GM12865 (cell line): ENCODE results near the gene IGFL4.

Experiments used
- DNase-seq: peaks from one replicate; pipeline ENCODE4 v3.0.0; 2010; ENCODE audit warnings: low read depth
- H3K4me3 ChIP-seq: 2 replicates; pipeline ENCODE4 v1.5.1; 2011; ENCODE audit warnings: mild to moderate bottlenecking, low read depth, low read length, control low read depth
- TF ChIP-seq, protein P1 (sequence below): IDR thresholded peaks from 2 replicates; pipeline ENCODE4 v1.5.1; 2011; ENCODE audit warnings: low read length, control low read depth, low read depth, inconsistent platforms; ENCODE audit not compliant: insufficient read depth; ENCODE audit errors: missing control alignments

The IGFL4 gene

DNA sequence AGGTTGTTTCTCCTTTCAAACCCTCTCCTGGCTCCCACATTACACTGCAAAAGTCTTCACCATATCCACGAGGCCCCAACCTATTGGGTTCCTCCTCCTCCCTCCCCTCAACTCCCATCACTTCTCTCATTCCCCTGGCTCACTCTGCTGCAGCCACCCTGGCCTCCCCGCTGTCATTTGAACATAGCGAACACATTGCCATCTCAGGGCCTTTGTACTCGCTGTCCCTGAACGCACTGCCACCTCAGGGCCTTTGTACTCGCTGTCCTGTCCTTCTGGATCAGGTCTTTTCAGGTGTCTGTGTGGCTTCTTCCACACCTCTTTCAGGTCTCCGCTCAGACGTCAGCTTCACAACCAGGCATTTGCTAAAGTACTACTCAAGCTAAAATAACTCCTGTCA lies 43.9 kb downstream of the IGFL4 start:
- DNase-seq = no peak
- TF ChIP-seq, protein P1, sequence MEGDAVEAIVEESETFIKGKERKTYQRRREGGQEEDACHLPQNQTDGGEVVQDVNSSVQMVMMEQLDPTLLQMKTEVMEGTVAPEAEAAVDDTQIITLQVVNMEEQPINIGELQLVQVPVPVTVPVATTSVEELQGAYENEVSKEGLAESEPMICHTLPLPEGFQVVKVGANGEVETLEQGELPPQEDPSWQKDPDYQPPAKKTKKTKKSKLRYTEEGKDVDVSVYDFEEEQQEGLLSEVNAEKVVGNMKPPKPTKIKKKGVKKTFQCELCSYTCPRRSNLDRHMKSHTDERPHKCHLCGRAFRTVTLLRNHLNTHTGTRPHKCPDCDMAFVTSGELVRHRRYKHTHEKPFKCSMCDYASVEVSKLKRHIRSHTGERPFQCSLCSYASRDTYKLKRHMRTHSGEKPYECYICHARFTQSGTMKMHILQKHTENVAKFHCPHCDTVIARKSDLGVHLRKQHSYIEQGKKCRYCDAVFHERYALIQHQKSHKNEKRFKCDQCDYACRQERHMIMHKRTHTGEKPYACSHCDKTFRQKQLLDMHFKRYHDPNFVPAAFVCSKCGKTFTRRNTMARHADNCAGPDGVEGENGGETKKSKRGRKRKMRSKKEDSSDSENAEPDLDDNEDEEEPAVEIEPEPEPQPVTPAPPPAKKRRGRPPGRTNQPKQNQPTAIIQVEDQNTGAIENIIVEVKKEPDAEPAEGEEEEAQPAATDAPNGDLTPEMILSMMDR = no peak
- H3K4me3 ChIP-seq = no peak overlapping the region

DNA sequence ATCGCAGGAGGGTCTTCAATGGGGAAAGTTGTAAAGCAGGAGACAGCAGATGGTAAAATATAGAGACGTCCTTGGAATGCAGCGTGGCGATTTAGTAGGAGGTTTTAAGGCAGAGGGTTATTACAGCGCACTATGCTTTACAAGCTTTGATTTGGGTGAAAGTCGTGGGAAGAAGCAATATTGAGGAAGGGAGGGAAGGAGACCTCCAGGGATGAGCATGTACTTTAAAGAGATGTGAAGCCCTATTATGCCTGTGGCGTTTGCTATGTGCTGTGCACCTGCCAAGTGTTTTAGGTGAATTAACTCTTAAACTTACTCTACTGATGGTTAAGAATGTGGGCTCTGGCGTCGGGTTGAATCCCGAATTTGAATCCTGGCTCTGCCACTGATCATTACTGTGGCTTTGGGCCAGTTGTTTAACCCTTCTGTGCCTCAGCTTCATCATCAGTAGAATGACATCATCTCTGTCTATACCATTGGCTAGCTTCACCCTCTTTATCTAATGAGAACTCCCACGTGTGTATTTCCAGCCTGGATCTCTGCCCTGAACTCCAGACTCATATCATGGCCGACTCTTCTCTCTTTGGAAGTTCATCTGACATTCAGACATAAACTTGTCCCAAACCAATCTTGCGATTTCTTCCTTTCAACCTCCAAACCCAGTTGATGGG lies 45.0 kb downstream of the IGFL4 start:
- no peak for DNase-seq
- H3K4me3 ChIP-seq = peak overlapping the region; percentile 87
- TF ChIP-seq, protein P1 = no peak

DNA sequence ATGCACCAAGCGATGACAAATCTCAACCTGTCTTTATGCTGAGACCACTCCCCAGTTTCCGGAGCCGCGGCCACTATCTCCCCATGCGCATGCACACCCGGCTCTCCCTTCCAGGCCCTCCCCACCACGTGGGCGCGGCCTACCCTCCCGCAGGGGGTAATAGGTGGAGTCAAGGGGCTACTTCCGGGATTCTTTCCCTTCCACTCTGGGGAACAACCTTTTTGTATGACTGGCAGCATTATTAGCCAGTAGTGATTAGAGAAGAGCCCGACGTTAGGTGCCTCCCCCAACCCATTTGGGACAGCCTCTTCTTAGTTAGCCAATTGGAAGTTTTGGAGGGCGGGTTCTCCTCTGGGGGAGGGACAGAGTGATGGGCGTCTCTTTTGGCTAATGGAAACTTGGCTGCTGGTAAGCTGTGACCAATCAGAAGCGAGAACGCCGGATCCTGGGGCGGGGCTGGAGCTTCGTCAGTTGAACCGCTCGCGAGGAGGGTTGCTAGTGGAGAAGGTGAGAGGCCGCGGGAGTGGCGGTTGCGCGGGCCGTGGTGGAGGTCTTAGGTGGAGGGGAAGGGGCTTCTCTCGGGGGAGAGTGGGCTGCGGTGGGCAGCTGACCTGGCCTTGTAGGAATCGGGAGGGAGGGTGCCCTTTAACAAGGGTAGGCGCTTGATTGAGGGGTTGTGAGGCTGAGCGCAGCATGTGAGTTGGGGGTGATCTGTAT lies 45.6 kb downstream of the IGFL4 start, which contains the start of gene CCDC61:
Gene CCDC61 (plus strand): TSS at position 470 of the 717 bp plus-strand sequence. CDS start 7,552 bp downstream, outside the sequence.
- peak within 1 kb of the TSS; percentile 87 for H3K4me3 ChIP-seq
- peak; percentile 99 for DNase-seq
- TF ChIP-seq, protein P1 = no peak

DNA sequence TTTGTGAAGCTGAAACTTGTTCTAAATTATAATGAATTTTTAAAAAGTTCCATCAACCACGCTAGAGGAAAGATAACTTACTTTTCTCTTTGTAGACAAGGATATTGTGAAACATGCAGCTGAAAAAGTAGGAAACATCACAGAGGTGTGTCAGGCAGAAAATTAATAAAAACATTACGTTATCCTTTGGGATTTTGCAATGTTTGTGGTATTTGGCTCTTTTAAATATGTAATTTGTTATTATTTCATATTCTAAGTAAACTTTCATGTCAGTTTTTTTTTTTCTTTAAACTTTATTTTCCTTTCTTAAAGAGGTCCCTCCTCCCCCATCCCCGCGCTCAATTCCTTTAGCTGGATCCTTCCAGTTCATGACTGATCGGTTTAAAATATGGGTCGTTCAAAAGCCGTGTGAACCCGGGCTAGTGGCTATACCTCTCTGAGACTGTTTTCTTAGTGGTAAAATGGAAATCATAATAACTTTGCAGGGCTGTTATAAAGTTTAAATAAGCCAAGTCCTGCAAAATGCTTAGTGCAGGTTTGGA lies 46.3 kb downstream of the IGFL4 start:
- peak overlapping the region; percentile 70 for H3K4me3 ChIP-seq
- DNase-seq = no peak
- TF ChIP-seq, protein P1 = no peak

DNA sequence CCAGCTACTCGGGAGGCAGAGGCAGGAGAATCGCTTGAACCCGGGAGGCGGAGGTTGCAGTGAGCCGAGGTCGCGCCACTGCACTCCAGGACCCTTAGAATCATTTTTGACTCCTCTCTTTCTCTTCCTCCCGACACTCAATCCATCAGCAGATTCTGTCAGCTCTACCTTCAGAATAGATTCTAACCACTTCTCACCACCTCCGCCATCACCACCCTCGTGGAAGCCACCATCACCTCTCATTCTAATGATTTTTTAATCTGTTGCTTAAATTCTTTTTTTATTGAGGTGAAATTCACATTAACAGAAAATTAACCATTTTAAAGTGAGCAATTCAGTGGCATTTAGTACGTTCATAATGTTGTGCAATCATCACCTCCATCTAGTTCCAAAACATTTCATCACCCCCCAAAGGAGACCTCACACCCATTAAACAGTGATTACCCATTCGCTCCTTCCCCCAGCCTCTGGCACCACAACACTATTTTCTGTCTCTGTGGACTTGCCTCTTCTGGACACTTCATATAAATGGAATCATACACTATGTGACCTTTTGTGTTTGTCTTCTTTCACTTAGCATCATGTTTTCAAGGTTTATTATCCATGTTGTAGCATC lies 50.6 kb downstream of the IGFL4 start:
- no peak overlapping the region for H3K4me3 ChIP-seq
- no peak for DNase-seq
- TF ChIP-seq, protein P1 = no peak
